AG04450 (cell line): ENCODE results near the gene COMMD10. TPM values are rescaled to one million over a fixed set of nuclear protein-coding genes. Genes with fewer than 3 reads are reported as not detected.

Experiments used
- CTCF ChIA-PET: fragments of 300-600, 350-600 bp; formaldehyde crosslinking; extraction: SDS; loops from one replicate; lab custom pipeline; 2022; ENCODE audit warnings: antibody characterized with exemption, inconsistent platforms; lab: Charles Lee
- POLR2A ChIA-PET: fragments of 350-600 bp; formaldehyde crosslinking; extraction: SDS; loops from one replicate; lab custom pipeline; 2021; ENCODE audit warnings: antibody characterized with exemption, inconsistent platforms; lab: Yijun Ruan, JAX
- DNase-seq: peaks from one replicate; pipeline ENCODE4 v3.0.0-alpha.2; 2011; ENCODE audit warnings: low read depth, low spot score
- H3K27ac ChIP-seq: one replicate; pipeline ENCODE4 v1.5.1; 2012; ENCODE audit warnings: low read depth, low read length, control low read depth
- H3K27me3 ChIP-seq: one replicate; pipeline ENCODE4 v1.6.0; 2012; ENCODE audit warnings: low read length; ENCODE audit not compliant: control insufficient read depth, insufficient read depth
- H3K4me3 ChIP-seq: 2 replicates; pipeline ENCODE4 v1.5.1; 2011; ENCODE audit warnings: mild to moderate bottlenecking, low read depth, low read length, control low read depth
- H3K9me3 ChIP-seq: 2 replicates; pipeline ENCODE4 v1.5.1; 2012; ENCODE audit warnings: low read length; ENCODE audit not compliant: control insufficient read depth, insufficient read depth
- polyA plus RNA-seq: library from polyadenylated mRNA; depleted of rRNA; stranded (reverse); fragments of >200 nt; gene quantifications from 2 replicates; pipeline ENCODE4 v1.2.3, GENCODE V29; 2011
- TF ChIP-seq, protein P1 (sequence below): IDR thresholded peaks from 2 replicates; pipeline ENCODE4 v1.5.1; 2011; ENCODE audit warnings: low read depth, low read length, control low read depth, inconsistent platforms

The COMMD10 gene
- polyA plus RNA-seq, 1 experiment: 28.2 TPM

- TF ChIP-seq, protein P1, sequence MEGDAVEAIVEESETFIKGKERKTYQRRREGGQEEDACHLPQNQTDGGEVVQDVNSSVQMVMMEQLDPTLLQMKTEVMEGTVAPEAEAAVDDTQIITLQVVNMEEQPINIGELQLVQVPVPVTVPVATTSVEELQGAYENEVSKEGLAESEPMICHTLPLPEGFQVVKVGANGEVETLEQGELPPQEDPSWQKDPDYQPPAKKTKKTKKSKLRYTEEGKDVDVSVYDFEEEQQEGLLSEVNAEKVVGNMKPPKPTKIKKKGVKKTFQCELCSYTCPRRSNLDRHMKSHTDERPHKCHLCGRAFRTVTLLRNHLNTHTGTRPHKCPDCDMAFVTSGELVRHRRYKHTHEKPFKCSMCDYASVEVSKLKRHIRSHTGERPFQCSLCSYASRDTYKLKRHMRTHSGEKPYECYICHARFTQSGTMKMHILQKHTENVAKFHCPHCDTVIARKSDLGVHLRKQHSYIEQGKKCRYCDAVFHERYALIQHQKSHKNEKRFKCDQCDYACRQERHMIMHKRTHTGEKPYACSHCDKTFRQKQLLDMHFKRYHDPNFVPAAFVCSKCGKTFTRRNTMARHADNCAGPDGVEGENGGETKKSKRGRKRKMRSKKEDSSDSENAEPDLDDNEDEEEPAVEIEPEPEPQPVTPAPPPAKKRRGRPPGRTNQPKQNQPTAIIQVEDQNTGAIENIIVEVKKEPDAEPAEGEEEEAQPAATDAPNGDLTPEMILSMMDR: no peak
- Histone ChIP-seq H3K9me3 (no peaks in the 10 kb centered on the region), H3K27me3 (no peaks in the 10 kb centered on the region), H3K27ac (no peak overlapping the region), H3K4me3 (no peak overlapping the region)
- ChIA-PET POLR2A (no interaction called here), CTCF (no interaction called here)
- DNase-seq: no peak
These were observed 74.2 kb downstream of the COMMD10 start for GRCh38 chr5:116159006-116159405.

- H3K9me3 ChIP-seq: no peaks in the 10 kb centered on the region
- no peak for DNase-seq
- no peaks in the 10 kb centered on the region for H3K27me3 ChIP-seq
- H3K27ac ChIP-seq: no peak overlapping the region
- POLR2A ChIA-PET: no interaction called here
- CTCF ChIA-PET: no interaction called here
- no peak overlapping the region for H3K4me3 ChIP-seq
- TF ChIP-seq, protein P1: no peak
These were observed 89.3 kb downstream of the COMMD10 start for GRCh38 chr5:116174111-116174510.

DNA sequence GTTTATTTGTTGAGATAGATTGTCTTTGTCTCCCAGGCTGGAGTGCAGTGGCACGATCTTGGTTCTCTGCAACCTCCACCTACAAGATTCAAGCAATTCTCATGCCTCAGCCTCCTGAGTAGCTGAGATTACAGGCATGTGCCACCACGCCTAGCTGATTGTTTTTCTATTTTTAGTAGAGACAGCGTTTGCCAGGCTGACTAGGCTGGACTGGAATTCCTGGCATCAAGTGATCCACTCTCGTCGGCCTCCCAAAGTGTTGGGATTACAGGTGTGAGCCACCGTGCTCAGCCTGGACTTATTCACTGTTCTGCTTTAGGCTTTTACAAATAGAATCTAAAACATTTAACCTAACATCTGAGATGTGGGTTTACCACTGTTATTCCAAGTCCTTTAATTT lies 91.3 kb downstream of the COMMD10 start:
- no peak for DNase-seq
- CTCF ChIA-PET: no interaction called here

GRCh38 chr5:116178925-116179324 lies 94.1 kb downstream of the COMMD10 start:
- no peaks in the 10 kb centered on the region for H3K9me3 ChIP-seq
- H3K4me3 ChIP-seq: no peak overlapping the region
- POLR2A ChIA-PET: no interaction called here
- TF ChIP-seq, protein P1: no peak
- no peak overlapping the region for H3K27ac ChIP-seq
- CTCF ChIA-PET: interaction anchor here (0.6 to 1.2 kb wide), 4 partner anchors 9 to 300 kb away, joined by 3 read pairs; no protein-coding TSS in a partner anchor
- no peaks in the 10 kb centered on the region for H3K27me3 ChIP-seq
- no peak for DNase-seq

More for the DNA sequence above, 91.3 kb downstream of the COMMD10 start:
- no peaks in the 10 kb centered on the region for H3K27me3 ChIP-seq
- H3K27ac ChIP-seq: no peak overlapping the region
- H3K9me3 ChIP-seq: no peaks in the 10 kb centered on the region
- no peak overlapping the region for H3K4me3 ChIP-seq
- POLR2A ChIA-PET: no interaction called here
- TF ChIP-seq, protein P1: no peak

GRCh38 chr5:116209166-116209565 lies 124.3 kb downstream of the COMMD10 start:
- no peaks in the 10 kb centered on the region for H3K27me3 ChIP-seq
- TF ChIP-seq, protein P1: no peak
- no peak overlapping the region for H3K4me3 ChIP-seq
- DNase-seq: no peak
- H3K27ac ChIP-seq: no peak overlapping the region
- H3K9me3 ChIP-seq: no peaks in the 10 kb centered on the region
- CTCF ChIA-PET: no interaction called here
- POLR2A ChIA-PET: no interaction called here
